ENCODE measurements around the gene TPSG1.
A peak's percentile ranks its signal among the peaks of the same experiment; 100 is the strongest.
"Not testable (repeated sequence)": the region's sequence is repeated elsewhere in the genome, so short reads cannot be mapped to it uniquely, and the experiment has no call there.

Gene TPSG1

GRCh38 chr16:1257561-1258224 lies 32.6 kb upstream of the TPSG1 start:
- no peaks in the 10 kb centered on the region for H3K36me3 ChIP-seq (ENCODE audit: low read depth)
- TF ChIP-seq CTCF (IDR thresholded peaks at IDR 0.05; ENCODE audit: poor library complexity, severe bottlenecking), result no peak
- ATAC-seq (ENCODE audit: low read depth) (no peak), DNase-seq (ENCODE audit: low spot score) (peak; percentile 55)
- H3K27me3 ChIP-seq (ENCODE audit: insufficient read depth, poor library complexity, severe bottlenecking), result peaks cover 33% of the 10 kb centered on the region
- no peak overlapping the region for H3K4me3 ChIP-seq (ENCODE audit: severe bottlenecking)
- no peaks in the 10 kb centered on the region for H3K9me3 ChIP-seq (ENCODE audit: severe bottlenecking)
- H3K27ac ChIP-seq (ENCODE audit: poor library complexity, severe bottlenecking), result no peak overlapping the region
- no peaks in the 10 kb centered on the region for H3K4me1 ChIP-seq (ENCODE audit: insufficient read depth, poor library complexity, severe bottlenecking)

GRCh38 chr16:1256874-1257322 lies 31.8 kb upstream of the TPSG1 start:
- Histone ChIP-seq H3K9me3 (ENCODE audit: severe bottlenecking) (no peaks in the 10 kb centered on the region), H3K27ac (ENCODE audit: poor library complexity, severe bottlenecking) (no peak overlapping the region)

GRCh38 chr16:1256296-1256873 lies 31.3 kb upstream of the TPSG1 start:
- not testable (repeated sequence) for H3K4me1 ChIP-seq (ENCODE audit: insufficient read depth, poor library complexity, severe bottlenecking); H3K9me3 ChIP-seq (ENCODE audit: severe bottlenecking); H3K36me3 ChIP-seq (ENCODE audit: low read depth); ATAC-seq (ENCODE audit: low read depth); H3K4me3 ChIP-seq (ENCODE audit: severe bottlenecking); H3K27ac ChIP-seq (ENCODE audit: poor library complexity, severe bottlenecking)
- peaks cover 23% of the 10 kb centered on the region for H3K27me3 ChIP-seq (ENCODE audit: insufficient read depth, poor library complexity, severe bottlenecking)
- peak; percentile 54 for DNase-seq (ENCODE audit: low spot score)

More at GRCh38 chr16:1256874-1257322, 31.8 kb upstream of the TPSG1 start:
- TF ChIP-seq CTCF (IDR thresholded peaks at IDR 0.05; ENCODE audit: poor library complexity, severe bottlenecking), result no peak
- Histone ChIP-seq H3K4me3 (ENCODE audit: severe bottlenecking) (no peak overlapping the region), H3K4me1 (ENCODE audit: insufficient read depth, poor library complexity, severe bottlenecking) (no peaks in the 10 kb centered on the region), H3K36me3 (ENCODE audit: low read depth) (no peaks in the 10 kb centered on the region), H3K27me3 (ENCODE audit: insufficient read depth, poor library complexity, severe bottlenecking) (peaks cover 28% of the 10 kb centered on the region)
- ATAC-seq (ENCODE audit: low read depth) (0 out of 3 replicates have a peak, but pooled peaks have one; percentile 15), DNase-seq (ENCODE audit: low spot score) (peak; percentile 76)

GRCh38 chr16:1255276-1256122 lies 30.4 kb upstream of the TPSG1 start, which contains the start of gene TPSD1:
Gene TPSD1 (plus strand): TSS chr16:1256069. CDS start chr16:1256281, 212 bp downstream.
- not testable (repeated sequence) for H3K27ac ChIP-seq (ENCODE audit: poor library complexity, severe bottlenecking); H3K4me1 ChIP-seq (ENCODE audit: insufficient read depth, poor library complexity, severe bottlenecking); ATAC-seq (ENCODE audit: low read depth); H3K9me3 ChIP-seq (ENCODE audit: severe bottlenecking); H3K36me3 ChIP-seq (ENCODE audit: low read depth); H3K4me3 ChIP-seq (ENCODE audit: severe bottlenecking)
- DNase-seq (ENCODE audit: low spot score), result peak; percentile 34
- H3K27me3 ChIP-seq (ENCODE audit: insufficient read depth, poor library complexity, severe bottlenecking), result peaks cover 17% of the 10 kb centered on the region

GRCh38 chr16:1254821-1255220 lies 29.8 kb upstream of the TPSG1 start:
- not testable (repeated sequence) for ATAC-seq (ENCODE audit: low read depth); H3K9me3 ChIP-seq (ENCODE audit: severe bottlenecking)

GRCh38 chr16:1253701-1254364 lies 28.8 kb upstream of the TPSG1 start:
- not testable (repeated sequence) for H3K4me3 ChIP-seq (ENCODE audit: severe bottlenecking); H3K9me3 ChIP-seq (ENCODE audit: severe bottlenecking); H3K4me1 ChIP-seq (ENCODE audit: insufficient read depth, poor library complexity, severe bottlenecking); H3K27ac ChIP-seq (ENCODE audit: poor library complexity, severe bottlenecking); H3K36me3 ChIP-seq (ENCODE audit: low read depth); DNase-seq (ENCODE audit: low spot score); H3K27me3 ChIP-seq (ENCODE audit: insufficient read depth, poor library complexity, severe bottlenecking)
- ATAC-seq (ENCODE audit: low read depth), result peak; percentile 22; the same call in 1 of the 3 replicates

More at GRCh38 chr16:1254821-1255220, 29.8 kb upstream of the TPSG1 start:
- DNase-seq (ENCODE audit: low spot score), result peak; percentile 57
- not testable (repeated sequence) for H3K4me1 ChIP-seq (ENCODE audit: insufficient read depth, poor library complexity, severe bottlenecking); H3K27ac ChIP-seq (ENCODE audit: poor library complexity, severe bottlenecking); H3K36me3 ChIP-seq (ENCODE audit: low read depth); H3K4me3 ChIP-seq (ENCODE audit: severe bottlenecking)
- H3K27me3 ChIP-seq (ENCODE audit: insufficient read depth, poor library complexity, severe bottlenecking), result peaks cover 11% of the 10 kb centered on the region

- H3K36me3 ChIP-seq (ENCODE audit: low read depth); H3K4me3 ChIP-seq (ENCODE audit: severe bottlenecking); H3K27ac ChIP-seq (ENCODE audit: poor library complexity, severe bottlenecking); H3K9me3 ChIP-seq (ENCODE audit: severe bottlenecking); H3K4me1 ChIP-seq (ENCODE audit: insufficient read depth, poor library complexity, severe bottlenecking): not testable (repeated sequence)
- peaks cover 21% of the 10 kb centered on the region for H3K27me3 ChIP-seq (ENCODE audit: insufficient read depth, poor library complexity, severe bottlenecking)
- DNase-seq (ENCODE audit: low spot score) (peak; percentile 21), ATAC-seq (ENCODE audit: low read depth) (peak; percentile 55; the same call in 2 of the 3 replicates)
These were observed 24.1 kb upstream of the TPSG1 start for GRCh38 chr16:1249031-1249755.

- not testable (repeated sequence) for ATAC-seq (ENCODE audit: low read depth)
These were observed 23.0 kb upstream of the TPSG1 start for GRCh38 chr16:1247903-1248537.

More at GRCh38 chr16:1247903-1248537, 23.0 kb upstream of the TPSG1 start:
- DNase-seq (ENCODE audit: low spot score), result peak; percentile 12
- not testable (repeated sequence) for H3K9me3 ChIP-seq (ENCODE audit: severe bottlenecking); H3K27ac ChIP-seq (ENCODE audit: poor library complexity, severe bottlenecking); H3K36me3 ChIP-seq (ENCODE audit: low read depth); H3K4me1 ChIP-seq (ENCODE audit: insufficient read depth, poor library complexity, severe bottlenecking); H3K4me3 ChIP-seq (ENCODE audit: severe bottlenecking)
- H3K27me3 ChIP-seq (ENCODE audit: insufficient read depth, poor library complexity, severe bottlenecking), result peaks cover 21% of the 10 kb centered on the region
